SK-N-SH (cell line): ENCODE results near the gene SKIC2. TPM values are rescaled to one million over a fixed set of nuclear protein-coding genes. Genes with fewer than 3 reads are reported as not detected.
A peak's percentile ranks its signal among the peaks of the same experiment; 100 is the strongest.

Source experiments
- CTCF ChIA-PET: fragments of 300-600, 350-600 bp; formaldehyde crosslinking; extraction: SDS; loops from one replicate; lab custom pipeline; 2021; lab: Yijun Ruan, JAX
- POLR2A ChIA-PET: fragments of 350-600 bp; sonication (Branson Sonifier 250); formaldehyde crosslinking; extraction: SDS; loops from one replicate; lab custom pipeline; 2020; ENCODE audit warnings: antibody characterized with exemption, inconsistent platforms; lab: Yijun Ruan, JAX
- DNase-seq: peaks from one replicate; pipeline ENCODE4 v3.0.0; 2012
- H2AFZ ChIP-seq: fragments of 200-600 bp; sonication (generic); 2 replicates; pipeline ENCODE4 v1.8.1; 2016; ENCODE audit warnings: antibody characterized with exemption, mild to moderate bottlenecking, low read depth
- H3F3A ChIP-seq: fragments of 200-600 bp; sonication (generic); replicated peaks from 2 replicates; pipeline ENCODE3; 2016; ENCODE audit warnings: antibody characterized with exemption, mild to moderate bottlenecking; ENCODE audit not compliant: insufficient read depth
- H3K27ac ChIP-seq, 2 experiments: fragments of 200-500 bp in 1 of 2; fragments of 200-600 bp in 1 of 2; sonication (Bioruptor generic) in 1 of 2; sonication (generic), shearing (Covaris generic) in 1 of 2; 2 replicates each; pipeline versions ENCODE4 v1.5.1 to v1.6.1; 2014 to 2016; ENCODE audit warnings: low read depth in 2 of 2, inconsistent platforms in 1 of 2, low read length in 1 of 2, mild to moderate bottlenecking in 1 of 2, mixed read lengths in 1 of 2
- H3K27me3 ChIP-seq: fragments of 200-600 bp; sonication (generic), shearing (Covaris generic); 2 replicates; pipeline ENCODE4 v1.6.1; 2016; ENCODE audit warnings: mixed run types; ENCODE audit not compliant: insufficient read depth
- H3K36me3 ChIP-seq, 2 experiments: fragments of 200-500 bp in 1 of 2; fragments of 200-600 bp in 1 of 2; sonication (Bioruptor generic) in 1 of 2; sonication (generic) in 1 of 2; replicated peaks in 1 of 2; 2 replicates each; pipeline versions ENCODE3 to v1.5.1; 2014 to 2016; ENCODE audit warnings: low read length in 1 of 2, mild to moderate bottlenecking in 1 of 2; ENCODE audit not compliant: insufficient read depth in 2 of 2, control insufficient read depth in 1 of 2
- H3K4me1 ChIP-seq, 2 experiments: fragments of 200-500 bp in 1 of 2; fragments of 200-600 bp in 1 of 2; sonication (Bioruptor generic) in 1 of 2; sonication (generic), shearing (Covaris generic) in 1 of 2; 2 replicates each; pipeline versions ENCODE4 v1.5.1 to v1.6.1; 2014 to 2016; ENCODE audit warnings: low read depth in 1 of 2, low read length in 1 of 2, mixed run types in 1 of 2; ENCODE audit not compliant: insufficient read depth in 2 of 2, control insufficient read depth in 1 of 2
- H3K4me2 ChIP-seq: fragments of 200-600 bp; sonication (generic), shearing (Covaris generic); 2 replicates; pipeline ENCODE4 v1.6.1; 2017; ENCODE audit warnings: mixed run types
- H3K4me3 ChIP-seq, 2 experiments: fragments of 200-500 bp in 1 of 2; fragments of 200-600 bp in 1 of 2; sonication (Bioruptor generic) in 1 of 2; sonication (generic), shearing (Covaris generic) in 1 of 2; 2 replicates each; pipeline versions ENCODE4 v1.5.1 to v1.8.1; 2014 to 2016; ENCODE audit warnings: low read depth in 2 of 2, inconsistent platforms in 1 of 2, low read length in 1 of 2, mild to moderate bottlenecking in 1 of 2, mixed read lengths in 1 of 2, moderate library complexity in 1 of 2
- H3K79me2 ChIP-seq: fragments of 200-600 bp; sonication (generic); 2 replicates; pipeline ENCODE4 v1.8.1; 2017; ENCODE audit warnings: mild to moderate bottlenecking; ENCODE audit not compliant: insufficient read depth
- H3K9ac ChIP-seq: fragments of 200-600 bp; sonication (generic); 2 replicates; pipeline ENCODE4 v1.6.1; 2017; ENCODE audit warnings: mixed run types
- H3K9me2 ChIP-seq: fragments of 200-600 bp; sonication (generic); 2 replicates; pipeline ENCODE4 v1.6.1; 2017; ENCODE audit warnings: mixed run types
- H3K9me3 ChIP-seq: fragments of 200-600 bp; sonication (generic); 2 replicates; pipeline ENCODE4 v1.6.1; 2017; ENCODE audit warnings: mixed run types, mild to moderate bottlenecking, moderate library complexity
- H4K20me1 ChIP-seq: fragments of 200-600 bp; sonication (generic); 2 replicates; pipeline ENCODE4 v1.6.1; 2017; ENCODE audit warnings: mild to moderate bottlenecking, mixed run types; ENCODE audit not compliant: insufficient read depth
- CHD2 ChIP-seq: fragments of 150-350 bp; IDR thresholded peaks from 2 replicates; pipeline ENCODE4 v1.6.1; 2018; ENCODE audit warnings: low read length; ENCODE audit not compliant: partially characterized antibody
- CTCF ChIP-seq: fragments of 200-600 bp; sonication (generic); IDR thresholded peaks from 2 replicates; pipeline ENCODE4 v1.6.1; 2017; ENCODE audit warnings: antibody characterized with exemption, mild to moderate bottlenecking, moderate library complexity
- EP300 ChIP-seq, 2 experiments: IDR thresholded peaks; 2 replicates each; pipeline versions ENCODE4 v1.4.0 to v1.6.1; 2012; ENCODE audit warnings: borderline replicate concordance in 1 of 2, low read depth in 1 of 2, low read length in 1 of 2
- IRF3 ChIP-seq: fragments of 150-350 bp; IDR thresholded peaks from 2 replicates; pipeline ENCODE4 v1.6.1; 2016; ENCODE audit warnings: mild to moderate bottlenecking, low read depth, low read length
- MEF2A ChIP-seq: IDR thresholded peaks from 2 replicates; pipeline ENCODE4 v1.4.0; 2012; ENCODE audit warnings: low read depth, borderline replicate concordance
- NRF1 ChIP-seq: IDR thresholded peaks from 2 replicates; pipeline ENCODE4 v1.6.1; 2012; ENCODE audit warnings: low read depth, mild to moderate bottlenecking, low read length
- PBX3 ChIP-seq: IDR thresholded peaks from 2 replicates; pipeline ENCODE4; 2012
- POLR2AphosphoS5 ChIP-seq: IDR thresholded peaks from 2 replicates; pipeline ENCODE4 v1.6.1; 2012; ENCODE audit warnings: low read depth, low read length
- RAD21 ChIP-seq: IDR thresholded peaks from 2 replicates; pipeline ENCODE4 v1.6.1; 2012; ENCODE audit warnings: mild to moderate bottlenecking, low read length
- REST ChIP-seq: IDR thresholded peaks from 2 replicates; pipeline ENCODE4 v1.6.1; 2012; ENCODE audit warnings: mild to moderate bottlenecking, low read depth, low read length, moderate library complexity
- RFX5 ChIP-seq: IDR thresholded peaks from 2 replicates; pipeline ENCODE4 v1.6.1; 2012; ENCODE audit warnings: mild to moderate bottlenecking, improper control_type of control experiment, low read length
- RXRA ChIP-seq: IDR thresholded peaks from 2 replicates; pipeline ENCODE4 v1.4.0; 2012; ENCODE audit warnings: low read depth, mild to moderate bottlenecking, borderline replicate concordance
- SMC3 ChIP-seq: IDR thresholded peaks from 2 replicates; pipeline ENCODE4 v1.6.1; 2012; ENCODE audit warnings: low read depth, low read length, improper control_type of control experiment
- TAF1 ChIP-seq: IDR thresholded peaks from 2 replicates; pipeline ENCODE4 v1.6.1; 2012; ENCODE audit warnings: low read depth, mild to moderate bottlenecking, low read length, moderate library complexity, borderline replicate concordance
- TCF12 ChIP-seq: IDR thresholded peaks from 2 replicates; pipeline ENCODE4 v1.4.0; 2012
- YY1 ChIP-seq: IDR thresholded peaks from 2 replicates; pipeline ENCODE4 v1.4.0; 2012; ENCODE audit warnings: low read depth, mild to moderate bottlenecking
- WGBS: methylation state at CpG from one replicate; pipeline ENCODE4 v1.1.6; 2017; ENCODE audit warnings: low lambda C conversion rate; 5-methylcytosine and 5-hydroxymethylcytosine counted together
- polyA plus RNA-seq, 3 experiments: library from polyadenylated mRNA; depleted of rRNA; stranded (reverse); fragments of >200 nt; gene quantifications; 2 replicates each; pipeline ENCODE4 v1.2.3, GENCODE V29; 2012

The SKIC2 gene
- polyA plus RNA-seq, 1 of the 3 experiments (the other 2 are of a cell fraction): 89.4 TPM

- ChIA-PET POLR2A (interaction anchor here (1.0 to 3.8 kb wide), 2 partner anchors 9 to 173 kb away, joined by 3 to 20 read pairs; partner anchors contain the start of genes NELFE, SKIC2 and VARS1), CTCF (interaction anchor here (5.1 to 5.2 kb wide), 2 partner anchors 9 to 16 kb away, joined by 19 to 29 read pairs; partner anchors contain the start of genes NELFE and SKIC2)
- Histone ChIP-seq H3K79me2 (peaks cover 26% of the 10 kb centered on the region), H3K27ac (no peak overlapping the region), H3K4me2 (no peak overlapping the region), H3F3A (peaks cover 10% of the 10 kb centered on the region), H3K4me1 (peaks cover 5 to 25% of the 10 kb centered on the region in 2 experiments; a peak in 3 of 4 replicates), H3K36me3 (peaks cover 25 to 66% of the 10 kb centered on the region in 2 experiments), H3K27me3 (no peaks in the 10 kb centered on the region), H3K4me3 (no peak overlapping the region), H3K9ac (no peak overlapping the region), H2AFZ (no peak overlapping the region), H3K9me3 (no peaks in the 10 kb centered on the region), H3K9me2 (no peaks in the 10 kb centered on the region), H4K20me1 (no peaks in the 10 kb centered on the region)
- 87% methylated on average over 6 of the region's 11 CpGs for WGBS
- no peak for TF ChIP-seq RAD21
- no peak for TF ChIP-seq TAF1
- no peak for TF ChIP-seq TCF12
- TF ChIP-seq RXRA: no peak
- TF ChIP-seq PBX3: no peak
- TF ChIP-seq NRF1: no peak
- no peak for TF ChIP-seq POLR2AphosphoS5
- no peak for TF ChIP-seq IRF3
- no peak for TF ChIP-seq YY1
- no peak for TF ChIP-seq EP300 (IDR thresholded peaks at IDR 0.05; ENCODE audit: borderline replicate concordance in 1 of 2, low read depth in 1 of 2, low read length in 1 of 2)
- TF ChIP-seq RFX5: no peak
- no peak for DNase-seq
Measured at GRCh38 chr6:31968326-31968725, 9.4 kb downstream of the SKIC2 start.

- H3K9ac ChIP-seq: no peak overlapping the region
- TF ChIP-seq CTCF: no peak
- no peak for TF ChIP-seq RAD21
- TF ChIP-seq PBX3: no peak
- no peak for TF ChIP-seq MEF2A
- no peak for TF ChIP-seq CHD2
- no peak for TF ChIP-seq SMC3
- TF ChIP-seq REST: no peak
Measured at GRCh38 chr6:31968791-31969711, 10.1 kb downstream of the SKIC2 start.

More at GRCh38 chr6:31968791-31969711, 10.1 kb downstream of the SKIC2 start:
- H3F3A ChIP-seq: peaks cover 10% of the 10 kb centered on the region
- no peak overlapping the region for H2AFZ ChIP-seq
- no peaks in the 10 kb centered on the region for H3K9me3 ChIP-seq
- 94% methylated on average over 15 of the region's 23 CpGs for WGBS
- peaks cover 21 to 58% of the 10 kb centered on the region in 2 experiments for H3K36me3 ChIP-seq
- DNase-seq: no peak
- no peaks in the 10 kb centered on the region for H4K20me1 ChIP-seq
- H3K4me3 ChIP-seq: no peak overlapping the region
- peak overlapping the region in 1 of 2 experiments; percentile 15; a peak in 2 of 4 replicates for H3K27ac ChIP-seq
- H3K27me3 ChIP-seq: no peaks in the 10 kb centered on the region
- H3K4me1 ChIP-seq: peaks cover 5 to 26% of the 10 kb centered on the region in 2 experiments; a peak in 3 of 4 replicates
- H3K4me2 ChIP-seq: no peak overlapping the region
- ChIA-PET POLR2A (interaction anchor here (3.8 kb wide), 1 partner anchor 10 kb away, joined by 20 read pairs; the partner anchor contains the start of genes NELFE and SKIC2), CTCF (interaction anchor here (5.1 to 5.2 kb wide), 2 partner anchors 10 to 17 kb away, joined by 19 to 29 read pairs; partner anchors contain the start of genes NELFE and SKIC2)
- H3K79me2 ChIP-seq: peaks cover 33% of the 10 kb centered on the region
- no peaks in the 10 kb centered on the region for H3K9me2 ChIP-seq
